A172 (cell line): Measurements from ENCODE around the gene MON1B. TPM values are rescaled to one million over a fixed set of nuclear protein-coding genes. Genes with fewer than 3 reads are reported as not detected.
A peak's percentile ranks its signal among the peaks of the same experiment; 100 is the strongest.
"Not testable (repeated sequence)": the region's sequence is repeated elsewhere in the genome, so short reads cannot be mapped to it uniquely, and the experiment has no call there.

ENCODE experiments used
- DNase-seq: peaks from one replicate; pipeline ENCODE4 v3.0.0-alpha.2; 2015; ENCODE audit warnings: low spot score
- total RNA-seq: library from RNA; depleted of rRNA; stranded (reverse); fragments of >200 nt; shearing (Covaris generic); gene quantifications from 2 replicates; pipeline ENCODE4 v1.2.3, GENCODE V29; 2014; rRNA removed

The MON1B gene
- total RNA-seq, result 8.5 and 10.7 TPM in 2 replicates

DNA sequence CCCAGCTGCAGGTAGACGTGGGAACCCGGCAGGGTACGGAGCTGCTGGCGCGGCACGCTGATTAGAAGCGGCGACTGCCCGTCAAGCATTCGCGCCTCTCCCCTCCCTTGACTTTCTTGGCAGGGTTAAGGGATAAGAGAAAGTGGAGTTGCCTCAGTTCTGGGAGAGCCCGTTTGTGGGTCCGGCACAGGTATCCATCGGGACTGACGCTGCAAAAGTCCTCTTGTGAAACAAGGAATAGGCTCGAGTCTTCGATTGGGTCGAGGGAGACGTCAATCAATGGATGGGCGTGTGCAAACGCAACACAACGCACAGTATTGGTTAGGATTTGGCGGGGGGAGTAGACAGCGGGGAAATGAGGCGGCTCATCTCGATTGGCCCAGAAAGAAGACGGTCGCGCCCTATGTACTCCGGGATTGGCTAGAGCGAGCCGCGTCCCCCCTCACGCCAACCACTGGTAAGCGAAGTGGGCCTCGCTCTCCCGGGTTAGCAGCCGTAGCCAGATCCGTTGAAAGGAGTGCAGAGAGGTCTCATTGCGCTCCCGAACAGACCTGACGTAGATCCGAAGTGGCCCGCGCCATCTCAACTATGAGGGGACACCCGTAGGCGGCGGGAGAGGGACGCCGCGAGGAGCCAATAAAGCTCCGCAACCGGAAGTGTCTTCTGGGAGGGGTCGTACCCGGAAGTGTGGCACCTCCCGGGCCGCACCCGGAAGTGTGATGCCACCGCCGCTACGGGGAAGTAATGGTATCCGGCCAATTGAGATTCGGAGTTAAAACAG, at the start of gene MON1B:
MON1B (plus strand) TSS at position 713 of the 781 bp plus-strand sequence. CDS start 296 bp downstream, outside the sequence.
- DNase-seq, result peak; percentile 99

DNA sequence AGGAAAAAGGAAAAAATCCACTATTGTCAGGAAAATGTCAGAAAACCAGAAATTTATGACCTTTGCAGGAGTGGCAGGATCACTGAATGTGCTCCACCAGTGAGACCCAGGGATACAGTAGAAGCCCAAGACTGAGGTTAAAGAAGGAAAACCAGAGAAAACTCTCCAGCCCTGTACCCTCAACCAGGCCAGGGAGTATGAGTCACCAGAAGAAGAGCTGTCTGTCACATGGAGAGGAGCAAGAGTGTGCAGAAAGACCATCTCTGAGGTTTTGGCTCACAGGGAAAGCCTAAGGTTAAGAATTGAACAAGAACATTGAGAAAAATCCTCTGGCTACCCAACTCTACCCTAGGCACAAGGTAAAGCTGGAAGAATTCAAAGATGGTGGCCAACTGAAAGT, 47.6 kb upstream of the MON1B start:
- DNase-seq, result no peak

DNA sequence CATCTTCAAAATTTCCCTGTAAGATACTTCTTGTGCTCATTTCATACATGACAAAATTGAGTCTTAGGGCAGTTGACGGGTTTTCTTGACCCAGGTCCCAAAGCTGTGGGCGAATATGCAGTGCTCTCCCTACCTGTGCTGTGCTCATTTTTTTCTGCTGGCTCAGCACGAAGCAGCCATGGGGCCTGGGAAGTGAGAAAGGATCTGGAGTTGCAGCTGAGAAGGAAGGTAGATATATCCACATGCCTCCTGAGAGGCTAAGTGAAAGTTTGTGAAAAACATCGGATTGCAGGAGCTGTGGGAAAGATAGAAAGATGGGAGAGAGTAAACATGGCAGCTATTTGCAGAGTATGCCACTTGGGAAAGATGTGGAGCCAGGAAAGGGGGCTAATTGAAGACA, 42.9 kb upstream of the MON1B start:
- DNase-seq, result no peak

DNA sequence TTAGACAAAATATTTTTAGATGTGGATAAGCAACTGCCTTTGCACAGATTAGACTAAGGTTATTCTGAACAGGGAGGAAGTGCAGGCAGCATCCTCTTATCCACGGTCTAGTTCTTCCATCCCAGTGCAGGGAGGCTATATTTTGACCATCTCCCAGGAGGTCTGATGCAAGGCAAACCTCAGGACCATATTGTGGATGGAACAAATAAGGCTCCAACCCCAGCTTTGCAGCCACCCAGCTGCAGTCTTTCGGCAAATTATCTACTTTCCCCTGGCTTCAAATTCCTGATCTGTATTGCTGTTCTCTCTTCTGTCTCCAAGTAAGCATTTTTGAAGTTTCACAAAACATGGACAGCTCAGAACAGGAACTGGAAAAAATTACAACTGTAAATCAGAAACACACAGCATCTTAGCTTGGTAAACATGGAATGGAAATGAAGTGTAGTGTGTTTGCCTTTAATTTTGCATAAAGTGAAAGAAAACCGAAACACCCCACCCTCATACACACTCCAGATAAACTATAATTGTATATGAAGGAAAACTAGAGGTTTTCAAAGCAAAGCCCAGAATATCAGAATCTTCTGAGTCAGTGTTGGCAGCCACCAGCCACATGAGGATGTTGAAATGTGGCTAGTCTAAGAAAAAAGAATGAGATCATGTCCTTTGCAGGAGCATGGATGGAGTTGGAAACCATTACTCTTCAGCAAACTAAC, 33.5 kb upstream of the MON1B start:
- no peak for DNase-seq

DNA sequence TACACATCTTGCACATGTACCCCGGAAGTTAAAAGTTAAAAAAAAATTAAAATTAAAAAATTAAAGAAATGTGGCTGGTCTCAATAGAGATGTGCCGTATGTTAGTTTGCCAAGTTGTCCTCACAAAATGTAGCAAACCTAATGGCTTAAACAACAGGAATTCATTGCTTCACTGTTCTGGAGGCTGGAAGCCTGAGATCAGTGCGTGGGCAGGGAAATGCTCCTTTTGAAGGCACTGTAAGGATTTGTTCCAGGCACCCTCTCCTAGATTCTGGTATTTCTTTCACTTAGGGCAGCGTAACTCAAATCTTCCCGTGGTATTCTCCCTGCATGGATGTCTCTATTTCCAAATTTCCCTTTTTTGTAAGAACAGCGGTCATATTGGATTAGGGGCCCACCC, 32.7 kb upstream of the MON1B start:
- DNase-seq, result no peak

DNA sequence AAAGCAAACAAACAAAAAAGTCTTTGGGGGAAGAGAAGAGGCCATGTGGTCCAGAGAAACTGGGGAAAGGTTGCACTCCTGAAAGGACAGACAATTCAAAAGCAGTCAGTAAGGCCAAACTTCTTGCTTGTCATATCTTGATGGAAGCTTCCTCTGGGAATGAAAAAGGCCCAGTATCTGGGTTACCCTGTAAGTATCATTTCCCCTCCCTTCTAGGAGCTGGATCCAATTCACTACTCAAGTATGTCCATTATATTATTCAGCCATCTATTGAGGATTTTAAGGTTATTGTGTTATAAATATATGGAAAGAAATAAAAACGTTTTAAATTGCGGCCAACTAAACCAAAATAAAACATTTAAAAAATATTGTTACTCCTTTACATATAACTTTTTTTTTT, 26.0 kb upstream of the MON1B start:
- DNase-seq, result no peak

DNA sequence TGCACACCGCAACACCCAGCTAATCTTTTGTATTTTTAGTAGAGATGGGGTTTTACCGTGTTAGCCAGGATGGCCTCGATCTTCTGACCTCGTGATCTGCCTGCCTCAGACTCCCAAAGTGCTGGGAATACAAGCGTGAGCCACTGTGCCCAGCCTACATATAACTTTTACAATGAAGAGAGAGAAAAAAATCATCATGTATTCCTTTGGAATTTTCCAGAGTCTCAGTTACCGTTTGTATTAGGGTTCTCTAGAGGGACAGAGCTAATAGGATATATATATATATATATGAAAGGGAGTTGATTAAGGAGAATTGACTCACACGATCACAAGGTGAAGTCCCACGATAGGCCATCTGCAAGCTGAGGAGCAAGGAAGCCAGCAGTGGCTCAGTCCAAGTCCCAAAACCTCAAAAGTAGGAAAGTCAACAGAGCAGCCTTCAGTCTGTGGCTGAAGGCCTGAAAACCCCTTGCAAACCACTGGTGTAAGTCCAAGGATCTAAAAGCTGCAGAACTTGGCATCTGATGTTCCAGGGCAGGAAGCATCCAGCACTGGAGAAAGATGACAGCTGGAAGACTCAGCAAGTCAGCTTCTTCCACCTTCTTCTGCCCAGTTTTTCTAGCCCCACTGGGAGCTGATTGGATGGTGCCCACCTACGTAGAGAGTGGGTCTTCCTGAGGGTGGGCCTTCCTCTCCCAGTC, 25.3 kb upstream of the MON1B start:
- not testable (repeated sequence) for DNase-seq

DNA sequence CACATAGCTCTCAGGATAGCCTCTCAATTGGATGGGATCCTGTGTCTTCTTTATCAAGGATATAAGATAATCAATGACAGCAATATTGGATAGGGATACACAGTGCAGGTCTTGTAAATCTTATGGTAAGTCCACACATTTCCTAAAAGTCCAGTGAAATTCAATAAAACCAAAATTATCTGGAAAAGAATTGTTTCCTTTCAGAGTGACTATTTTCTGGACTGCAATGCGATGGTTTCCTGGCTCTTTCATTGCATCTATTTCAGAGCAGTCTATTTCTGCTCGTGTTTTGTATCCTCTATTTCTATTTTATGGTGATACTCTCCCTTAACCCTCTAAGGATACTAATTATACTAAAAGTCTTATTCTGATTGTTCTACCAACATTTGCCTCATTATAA, 24.3 kb upstream of the MON1B start:
- no peak for DNase-seq

DNA sequence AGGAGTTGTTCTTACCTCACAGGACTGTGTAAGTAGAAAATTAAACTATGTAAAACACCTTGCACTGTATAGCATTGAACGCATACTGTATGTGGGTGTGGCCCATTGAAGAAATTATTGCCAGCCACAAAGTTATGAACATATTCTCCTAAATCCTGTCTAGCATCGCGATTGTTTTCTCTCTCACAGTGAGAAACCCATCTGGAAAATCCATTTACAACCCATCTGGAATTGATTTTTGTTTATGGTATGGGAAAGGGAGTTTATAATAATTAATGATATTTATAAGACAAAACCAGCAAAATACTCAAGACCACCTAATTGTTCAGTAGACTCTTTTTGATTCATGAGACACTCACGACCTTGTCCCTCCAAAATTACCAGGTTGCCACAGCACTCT, 22.1 kb upstream of the MON1B start:
- no peak for DNase-seq

DNA sequence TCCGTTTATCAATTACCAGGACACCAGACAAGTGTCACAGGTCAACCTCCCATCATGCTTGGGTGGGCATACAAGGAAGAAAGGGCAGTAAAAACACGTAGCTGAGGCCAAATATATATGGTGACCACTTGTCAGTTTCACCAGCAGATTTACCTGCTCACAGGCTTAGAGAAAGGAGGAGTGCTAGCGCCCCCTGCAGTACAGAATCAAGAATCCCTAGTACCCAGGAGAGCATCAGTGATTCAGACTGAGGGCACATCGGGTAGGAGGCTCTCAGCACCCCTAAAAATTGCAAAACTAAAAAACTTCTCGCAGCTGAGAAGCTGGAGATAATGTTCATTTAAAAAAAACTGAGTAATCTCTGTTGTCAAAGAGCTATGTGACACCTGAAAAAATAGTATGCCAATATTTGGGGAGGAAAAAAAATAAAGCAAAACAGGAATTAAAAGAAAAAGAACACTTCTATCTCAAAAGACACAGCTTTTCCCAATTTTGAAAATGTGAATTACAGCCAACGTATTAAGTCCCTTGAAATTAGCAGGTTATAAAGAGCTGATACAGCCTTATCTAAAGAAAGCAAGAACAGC, 21.2 kb upstream of the MON1B start:
- peak; percentile 33 for DNase-seq

DNA sequence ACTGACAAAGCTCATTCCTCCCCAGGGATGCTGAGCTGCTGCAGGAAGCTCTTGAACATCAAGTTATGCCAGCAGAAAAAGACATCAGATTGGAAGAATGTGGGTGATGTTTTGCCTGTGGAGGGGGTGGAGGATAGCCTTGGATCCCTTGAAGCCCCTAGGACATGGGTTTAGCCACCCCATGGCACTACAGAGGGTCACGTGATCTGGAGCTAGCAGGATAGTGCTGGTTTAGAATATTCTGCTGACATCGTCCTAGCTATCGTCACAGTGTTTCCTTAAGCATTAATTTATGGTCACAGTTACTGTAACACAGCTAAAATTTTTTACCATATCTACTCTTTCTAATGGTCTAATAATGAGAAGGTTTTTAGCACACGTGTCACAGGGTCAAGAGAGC, 20.2 kb upstream of the MON1B start:
- no peak for DNase-seq

DNA sequence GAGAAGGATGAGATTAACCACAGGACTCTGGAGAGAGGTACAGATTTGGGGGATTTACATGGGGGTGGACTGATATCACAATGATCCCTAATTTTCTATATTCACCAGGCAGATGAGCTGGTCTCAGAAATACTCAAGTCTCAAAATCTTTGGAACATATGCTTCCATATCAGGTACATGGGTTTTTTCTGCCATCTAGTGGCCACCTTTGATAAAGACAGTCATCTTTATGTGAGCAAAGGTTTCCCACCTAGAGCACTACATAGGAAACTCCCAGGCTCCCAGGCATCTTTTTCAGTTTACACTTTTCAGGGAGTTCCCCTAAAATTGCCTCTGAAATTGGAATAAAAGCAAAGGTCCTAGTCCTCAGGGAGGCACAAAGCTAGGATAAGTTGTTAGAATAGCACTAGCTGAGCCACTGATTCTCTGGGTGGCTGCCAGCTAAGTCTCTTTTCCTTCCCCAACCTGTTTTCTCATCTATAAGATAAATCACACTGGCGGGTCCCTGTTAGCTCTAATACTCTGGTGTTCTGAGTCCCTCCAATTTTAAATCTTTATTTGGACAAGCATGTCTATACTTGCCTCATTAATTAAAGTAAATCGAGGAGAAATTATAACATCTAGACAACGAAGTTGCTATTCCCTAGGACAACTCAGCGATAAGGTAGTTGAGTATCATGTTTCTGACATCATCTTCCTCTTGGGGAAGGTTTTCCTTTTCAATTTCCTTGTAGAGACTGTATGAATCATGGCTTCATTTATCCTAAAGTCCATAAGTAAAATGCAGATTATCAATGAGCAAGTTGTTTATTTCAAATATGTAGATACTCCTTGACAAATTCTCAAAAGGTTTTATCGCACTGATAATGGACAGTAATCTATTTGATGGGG, 19.0 kb upstream of the MON1B start:
- peak; percentile 62 for DNase-seq

DNA sequence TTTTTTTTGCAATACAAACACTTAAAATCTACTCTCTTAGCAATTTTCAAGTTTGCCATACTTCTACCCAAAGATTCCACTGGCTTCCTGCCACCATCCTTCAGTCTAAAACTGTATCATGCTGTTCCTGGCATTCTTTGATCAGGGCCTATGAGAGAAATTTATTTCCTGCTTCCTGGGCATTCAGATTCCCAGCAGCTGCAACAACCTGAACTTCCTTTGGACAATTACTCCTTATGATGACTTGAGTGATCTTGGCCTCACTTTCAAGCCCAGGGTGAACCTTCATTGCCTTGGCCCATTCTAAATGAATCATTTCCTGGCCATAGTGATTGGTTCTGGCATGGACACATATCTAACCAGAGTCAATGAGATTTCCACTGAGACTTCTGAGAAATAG, 18.0 kb upstream of the MON1B start:
- DNase-seq, result no peak

DNA sequence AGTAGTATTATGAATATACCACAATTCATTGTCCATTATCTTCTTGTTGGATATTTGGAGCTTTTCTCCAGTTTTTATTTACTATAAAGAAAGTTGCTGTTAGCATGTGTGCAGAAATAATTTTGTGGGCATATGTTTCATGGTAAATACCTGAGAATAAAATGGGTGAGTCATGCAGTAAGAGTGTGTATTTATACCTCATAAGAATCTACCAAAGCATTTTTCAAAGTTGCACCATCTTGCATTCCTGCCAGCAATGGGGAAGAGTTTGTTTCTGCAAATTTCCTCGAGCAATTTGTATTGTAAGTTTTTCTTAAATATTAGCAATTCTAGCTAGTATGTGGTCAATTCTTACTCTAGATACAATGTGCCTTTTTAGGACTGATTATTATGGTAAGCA, 7.9 kb upstream of the MON1B start:
- peak; percentile 18 for DNase-seq

DNA sequence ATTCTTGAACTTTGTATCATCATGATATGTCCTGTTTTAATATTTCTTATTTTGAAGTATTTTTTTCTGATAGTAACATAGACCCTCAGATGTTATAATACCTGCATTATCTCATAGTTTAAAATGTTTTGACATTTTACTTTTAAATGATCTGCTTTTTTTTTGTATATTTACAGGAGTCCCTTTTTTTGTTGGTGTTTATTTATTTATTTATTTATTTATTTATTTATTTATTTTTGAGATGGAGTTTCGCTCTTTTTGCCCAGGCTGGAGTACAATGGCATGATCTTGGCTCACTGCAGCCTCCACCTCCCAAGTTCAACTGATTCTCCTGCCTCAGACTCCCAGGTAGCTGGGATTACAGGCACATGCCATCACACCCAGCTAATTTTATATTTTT, 4.7 kb upstream of the MON1B start:
- not testable (repeated sequence) for DNase-seq

DNA sequence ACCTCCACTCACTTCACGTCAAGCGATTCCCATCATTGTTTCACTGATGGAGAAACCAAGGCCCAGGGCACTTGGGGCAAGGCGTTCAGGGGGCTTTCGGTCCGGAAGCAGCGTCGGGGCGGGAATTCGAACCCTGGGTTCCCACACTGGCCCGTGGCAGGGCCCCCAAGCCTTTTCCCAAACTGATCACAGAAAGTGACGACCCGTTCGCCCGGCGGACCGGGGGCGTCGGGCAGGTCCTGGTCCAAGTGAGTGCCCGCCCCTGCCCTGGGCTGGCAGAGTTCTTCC, 856 bp upstream of the MON1B start:
- no peak for DNase-seq

DNA sequence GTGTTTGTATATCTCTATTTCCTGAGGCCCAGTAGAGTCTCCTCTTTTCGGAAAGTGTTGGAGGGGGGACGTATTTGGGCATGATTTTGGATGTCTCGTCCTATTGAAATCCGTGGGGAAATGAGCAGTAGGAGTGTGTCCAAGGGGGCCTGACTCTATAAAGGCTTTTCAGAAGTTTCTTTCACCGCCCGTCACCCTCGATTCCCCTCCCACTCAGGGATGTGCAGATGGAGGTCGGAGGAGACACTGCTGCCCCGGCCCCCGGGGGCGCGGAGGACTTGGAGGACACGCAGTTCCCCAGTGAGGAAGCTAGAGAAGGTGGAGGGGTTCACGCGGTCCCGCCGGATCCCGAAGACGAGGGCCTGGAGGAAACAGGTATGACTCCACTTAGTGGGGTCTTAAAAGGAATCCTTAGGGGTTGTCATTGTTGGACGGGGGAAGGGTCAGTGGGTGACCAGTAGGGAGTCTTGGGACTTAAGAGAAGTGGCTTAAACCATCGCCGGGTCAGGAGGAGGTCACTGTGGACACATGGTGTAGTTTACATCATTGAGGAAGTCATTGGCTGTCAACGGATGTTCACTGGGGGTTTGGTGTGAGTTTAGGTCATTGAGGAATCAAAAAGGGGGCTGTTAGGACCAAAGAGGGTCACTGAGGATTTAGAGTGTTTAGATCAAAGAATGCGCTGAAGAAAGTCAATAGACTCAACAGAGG, 424 bp downstream of the MON1B start:
- no peak for DNase-seq

DNA sequence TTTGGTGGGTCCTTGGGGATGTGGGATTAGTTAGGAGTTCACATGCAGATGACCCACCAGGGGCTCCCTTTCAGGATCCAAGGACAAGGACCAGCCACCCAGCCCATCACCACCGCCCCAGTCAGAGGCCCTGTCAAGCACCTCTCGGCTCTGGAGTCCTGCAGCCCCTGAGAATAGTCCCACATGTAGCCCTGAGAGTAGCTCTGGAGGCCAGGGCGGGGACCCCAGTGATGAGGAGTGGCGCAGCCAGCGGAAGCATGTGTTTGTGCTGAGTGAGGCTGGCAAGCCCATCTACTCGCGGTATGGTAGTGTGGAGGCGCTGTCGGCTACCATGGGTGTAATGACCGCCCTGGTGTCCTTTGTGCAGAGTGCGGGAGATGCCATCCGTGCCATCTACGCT, 2.4 kb downstream of the MON1B start:
- DNase-seq, result no peak

DNA sequence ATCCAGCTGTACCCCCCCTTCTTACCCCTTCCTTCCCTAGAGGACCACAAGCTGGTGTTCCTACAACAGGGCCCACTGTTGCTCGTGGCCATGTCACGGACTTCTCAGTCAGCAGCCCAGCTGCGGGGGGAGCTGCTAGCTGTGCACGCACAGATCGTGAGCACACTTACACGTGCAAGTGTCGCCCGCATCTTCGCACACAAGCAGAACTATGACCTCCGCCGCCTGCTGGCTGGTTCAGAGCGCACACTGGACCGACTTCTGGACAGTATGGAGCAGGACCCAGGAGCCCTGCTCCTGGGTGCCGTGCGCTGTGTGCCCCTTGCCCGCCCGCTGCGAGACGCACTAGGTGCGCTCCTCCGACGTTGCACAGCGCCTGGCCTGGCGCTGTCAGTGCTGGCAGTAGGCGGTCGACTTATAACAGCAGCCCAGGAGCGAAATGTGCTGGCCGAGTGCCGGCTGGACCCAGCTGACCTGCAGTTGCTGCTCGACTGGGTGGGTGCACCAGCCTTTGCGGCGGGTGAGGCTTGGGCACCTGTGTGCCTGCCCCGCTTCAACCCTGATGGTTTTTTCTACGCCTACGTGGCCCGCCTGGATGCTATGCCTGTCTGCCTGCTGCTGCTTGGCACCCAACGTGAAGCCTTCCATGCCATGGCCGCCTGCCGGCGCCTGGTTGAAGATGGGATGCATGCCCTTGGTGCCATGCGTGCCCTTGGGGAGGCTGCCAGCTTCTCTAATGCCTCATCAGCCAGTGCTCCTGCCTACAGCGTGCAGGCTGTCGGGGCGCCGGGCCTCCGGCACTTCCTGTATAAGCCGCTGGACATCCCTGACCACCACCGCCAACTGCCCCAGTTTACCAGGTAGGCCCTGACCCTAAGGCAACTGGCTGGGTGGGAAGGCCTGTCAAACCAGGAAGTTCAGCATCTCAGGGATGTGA, 3.6 kb downstream of the MON1B start:
- no peak for DNase-seq

DNA sequence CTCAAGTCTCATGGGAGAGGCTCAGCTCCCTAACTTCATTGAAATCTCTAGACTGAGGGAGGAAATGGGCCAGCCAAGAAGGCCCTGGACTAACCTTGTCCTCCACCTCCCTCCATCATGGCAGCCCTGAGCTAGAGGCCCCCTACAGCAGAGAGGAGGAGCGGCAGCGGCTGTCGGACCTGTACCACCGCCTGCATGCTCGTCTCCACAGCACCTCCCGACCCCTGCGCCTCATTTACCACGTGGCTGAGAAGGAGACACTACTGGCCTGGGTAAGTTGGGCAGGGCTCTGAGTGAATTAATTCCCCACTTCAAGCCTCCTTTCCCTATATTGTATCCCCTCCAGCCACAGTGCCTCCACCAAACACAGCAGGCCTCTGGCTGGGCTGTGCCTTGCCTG, 4.4 kb downstream of the MON1B start:
- no peak for DNase-seq
